Mucosa of stomach (tissue), 1 donor: ENCODE results near the gene RPS14.
"Not testable (repeated sequence)": the region's sequence is repeated elsewhere in the genome, so short reads cannot be mapped to it uniquely, and the experiment has no call there.

Experiments
- H3K27me3 ChIP-seq: one replicate; pipeline ENCODE4 v1.7.0; 2013; ENCODE audit warnings: mild to moderate bottlenecking, low read length; ENCODE audit not compliant: control insufficient read depth, insufficient read depth
- H3K36me3 ChIP-seq: one replicate; pipeline ENCODE4 v1.7.0; 2013; ENCODE audit warnings: low read length; ENCODE audit not compliant: control insufficient read depth, insufficient read depth
- H3K4me1 ChIP-seq: one replicate; pipeline ENCODE4 v1.7.0; 2013; ENCODE audit warnings: mild to moderate bottlenecking, low read length; ENCODE audit not compliant: control insufficient read depth, insufficient read depth
- H3K4me3 ChIP-seq: one replicate; pipeline ENCODE4 v1.7.0; 2013; ENCODE audit warnings: low read length
- H3K9ac ChIP-seq: one replicate; pipeline ENCODE4 v1.7.0; 2013; ENCODE audit warnings: mild to moderate bottlenecking, low read length, moderate library complexity
- H3K9me3 ChIP-seq: one replicate; pipeline ENCODE4 v1.7.0; 2013; ENCODE audit warnings: mild to moderate bottlenecking, low read length, moderate library complexity; ENCODE audit not compliant: control insufficient read depth
- donor health status: Pancreatic carcinoma.

The RPS14 gene

GRCh38 chr5:150488519-150489359 lies 39.2 kb upstream of the RPS14 start:
- Histone ChIP-seq H3K36me3 (no peaks in the 10 kb centered on the region), H3K27me3 (no peaks in the 10 kb centered on the region), H3K4me3 (no peak overlapping the region), H3K9me3 (no peaks in the 10 kb centered on the region), H3K4me1 (peaks cover 42% of the 10 kb centered on the region), H3K9ac (peak overlapping the region; percentile 38)

- peaks cover 42% of the 10 kb centered on the region for H3K4me1 ChIP-seq
- H3K27me3 ChIP-seq: no peaks in the 10 kb centered on the region
- H3K9me3 ChIP-seq: no peaks in the 10 kb centered on the region
- H3K9ac ChIP-seq: peak overlapping the region; percentile 89
- no peaks in the 10 kb centered on the region for H3K36me3 ChIP-seq
- peak overlapping the region; percentile 65 for H3K4me3 ChIP-seq
Observed at GRCh38 chr5:150487199-150488061, 37.9 kb upstream of the RPS14 start.

- H3K4me3 ChIP-seq: peak overlapping the region; percentile 65
- H3K9ac ChIP-seq: peak overlapping the region; percentile 93
- no peaks in the 10 kb centered on the region for H3K9me3 ChIP-seq
- H3K36me3 ChIP-seq: no peaks in the 10 kb centered on the region
- H3K4me1 ChIP-seq: peaks cover 42% of the 10 kb centered on the region
- H3K27me3 ChIP-seq: no peaks in the 10 kb centered on the region
Observed at GRCh38 chr5:150486402-150487198, 37.1 kb upstream of the RPS14 start.

- Histone ChIP-seq H3K36me3 (no peaks in the 10 kb centered on the region), H3K27me3 (no peaks in the 10 kb centered on the region), H3K9ac (peak overlapping the region; percentile 93), H3K4me1 (peaks cover 42% of the 10 kb centered on the region), H3K4me3 (peak overlapping the region; percentile 34), H3K9me3 (no peaks in the 10 kb centered on the region)
Observed at GRCh38 chr5:150485693-150486401, 36.3 kb upstream of the RPS14 start.

- Histone ChIP-seq H3K4me1 (peaks cover 37% of the 10 kb centered on the region), H3K4me3 (peak overlapping the region; percentile 34)
Observed at GRCh38 chr5:150484964-150485692, 35.6 kb upstream of the RPS14 start.

GRCh38 chr5:150481972-150482406 lies 32.5 kb upstream of the RPS14 start:
- H3K36me3 ChIP-seq: no peaks in the 10 kb centered on the region
- peaks cover 9% of the 10 kb centered on the region for H3K4me1 ChIP-seq
- no peak overlapping the region for H3K4me3 ChIP-seq
- H3K27me3 ChIP-seq: no peaks in the 10 kb centered on the region
- no peak overlapping the region for H3K9ac ChIP-seq
- no peaks in the 10 kb centered on the region for H3K9me3 ChIP-seq

More at GRCh38 chr5:150484964-150485692, 35.6 kb upstream of the RPS14 start:
- H3K27me3 ChIP-seq: no peaks in the 10 kb centered on the region
- H3K9me3 ChIP-seq: no peaks in the 10 kb centered on the region
- H3K9ac ChIP-seq: peak overlapping the region; percentile 93
- no peaks in the 10 kb centered on the region for H3K36me3 ChIP-seq

- Histone ChIP-seq H3K9me3 (no peaks in the 10 kb centered on the region), H3K4me1 (peaks cover 7% of the 10 kb centered on the region), H3K36me3 (no peaks in the 10 kb centered on the region), H3K27me3 (no peaks in the 10 kb centered on the region), H3K9ac (no peak overlapping the region), H3K4me3 (no peak overlapping the region)
Observed at GRCh38 chr5:150481708-150481965, 32.1 kb upstream of the RPS14 start.

- Histone ChIP-seq H3K9me3 (no peaks in the 10 kb centered on the region), H3K27me3 (no peaks in the 10 kb centered on the region), H3K9ac (no peak overlapping the region), H3K36me3 (no peaks in the 10 kb centered on the region), H3K4me1 (no peaks in the 10 kb centered on the region), H3K4me3 (no peak overlapping the region)
Observed at GRCh38 chr5:150479416-150479815, 29.9 kb upstream of the RPS14 start.

GRCh38 chr5:150476568-150476967 lies 27.0 kb upstream of the RPS14 start:
- H3K4me1 ChIP-seq, H3K9ac ChIP-seq, H3K27me3 ChIP-seq, H3K36me3 ChIP-seq, H3K4me3 ChIP-seq, H3K9me3 ChIP-seq: not testable (repeated sequence)

- no peak overlapping the region for H3K9ac ChIP-seq
- no peaks in the 10 kb centered on the region for H3K4me1 ChIP-seq
- no peaks in the 10 kb centered on the region for H3K27me3 ChIP-seq
- no peaks in the 10 kb centered on the region for H3K9me3 ChIP-seq
- no peaks in the 10 kb centered on the region for H3K36me3 ChIP-seq
- no peak overlapping the region for H3K4me3 ChIP-seq
Observed at GRCh38 chr5:150473673-150474358, 24.3 kb upstream of the RPS14 start.
